A673 (cell line): ENCODE measurements around the gene RBBP8.

Source experiments
- CTCF ChIP-seq: fragments of 300-800, 200-600 bp; sonication (generic); conservative IDR thresholded peaks from 2 replicates; pipeline ENCODE4 v1.5.1; 2017; ENCODE audit warnings: low read depth, mild to moderate bottlenecking, antibody characterized with exemption, low read length, moderate library complexity, mixed read lengths
- EZH2 ChIP-seq: fragments of 200-600 bp; sonication (generic); IDR thresholded peaks from 2 replicates; pipeline ENCODE4 v1.6.1; 2017; ENCODE audit warnings: borderline replicate concordance, low read depth, mild to moderate bottlenecking, mixed read lengths, antibody characterized with exemption, low read length; ENCODE audit not compliant: poor library complexity, severe bottlenecking

GRCh38 chr18:23059541-23060465, 126.7 kb downstream of the RBBP8 start:
- TF ChIP-seq CTCF (no peak), EZH2 (no peak)
